GM12875 (cell line): ENCODE results near the gene YPEL2.

Experiments used
- H3K4me3 ChIP-seq: one replicate; pipeline ENCODE4 v1.5.1; 2011; ENCODE audit warnings: low read depth, low read length, control low read depth
- CTCF ChIP-seq: IDR thresholded peaks from 2 replicates; pipeline ENCODE4 v1.5.1; 2011; ENCODE audit warnings: low read depth, mild to moderate bottlenecking, control low read depth, inconsistent platforms, low read length, moderate library complexity, borderline replicate concordance; ENCODE audit not compliant: insufficient read depth

Gene YPEL2

GRCh38 chr17:59426031-59426430 is 94.6 kb downstream of the YPEL2 start:
- no peak overlapping the region for H3K4me3 ChIP-seq
- no peak for TF ChIP-seq CTCF

- no peak overlapping the region for H3K4me3 ChIP-seq
- TF ChIP-seq CTCF, result no peak
Measured at GRCh38 chr17:59427425-59427921, 96.0 kb downstream of the YPEL2 start.

GRCh38 chr17:59427996-59428395 is 96.5 kb downstream of the YPEL2 start:
- H3K4me3 ChIP-seq, result no peak overlapping the region
- TF ChIP-seq CTCF, result no peak

GRCh38 chr17:59428916-59429485 is 97.5 kb downstream of the YPEL2 start:
- H3K4me3 ChIP-seq, result no peak overlapping the region
- TF ChIP-seq CTCF, result no peak

GRCh38 chr17:59431601-59432000 is 100.1 kb downstream of the YPEL2 start:
- no peak for TF ChIP-seq CTCF
- H3K4me3 ChIP-seq, result no peak overlapping the region

- TF ChIP-seq CTCF, result no peak
- no peak overlapping the region for H3K4me3 ChIP-seq
Measured at GRCh38 chr17:59432657-59433056, 101.2 kb downstream of the YPEL2 start.

- TF ChIP-seq CTCF, result no peak
- no peak overlapping the region for H3K4me3 ChIP-seq
Measured at GRCh38 chr17:59433586-59433985, 102.1 kb downstream of the YPEL2 start.
